HCT116 (cell line): ENCODE data around the gene ZC3H8. TPM values are rescaled to one million over a fixed set of nuclear protein-coding genes. Genes with fewer than 3 reads are reported as not detected.

Experiments
- ATAC-seq: fragments of 200-7000 bp; cut with Tn5 transposase; 2 replicates; pipeline ENCODE4 v1.9.1; 2020; ENCODE audit warnings: mild to moderate bottlenecking, moderate library complexity
- BruUV-seq: library from RNA; stranded (reverse); fragments of 400-500 nt; replicated peaks from 2 replicates; lab custom pipeline; 2021; lab: Mats Ljungman, UMichigan
- CTCF ChIA-PET: fragments of 300-600 bp; sonication (Branson Sonifier 250); formaldehyde crosslinking; loops from one replicate; lab custom pipeline; 2021; ENCODE audit warnings: antibody characterized with exemption; lab: Charles Lee
- POLR2A ChIA-PET: fragments of 300-600, 350-600 bp; sonication (Branson Sonifier 250); formaldehyde crosslinking; loops from one replicate; lab custom pipeline; 2021; ENCODE audit warnings: antibody characterized with exemption; lab: Charles Lee
- RAD21 ChIA-PET, 2 experiments: fragments of 300-600 bp; sonication (Branson Sonifier 250); formaldehyde crosslinking; loops; one replicate each; lab custom pipeline; 2023; ENCODE audit warnings: low total read pairs in 2 of 2; ENCODE audit not compliant: uncharacterized antibody in 2 of 2, unreplicated experiment in 2 of 2, low non-redundant PET in 1 of 2; lab: Charles Lee
- DNase-seq: peaks from one replicate; pipeline ENCODE4 v3.0.0-alpha.2; 2010; ENCODE audit warnings: low read depth, low spot score
- H2AFZ ChIP-seq: fragments of 200-600 bp; shearing (Covaris generic), sonication (generic); 2 replicates; pipeline ENCODE4 v1.6.1; 2017; ENCODE audit warnings: low read depth, mixed run types, mixed read lengths, antibody characterized with exemption, low read length; ENCODE audit not compliant: poor library complexity, severe bottlenecking
- H3K27ac ChIP-seq: 2 replicates; pipeline ENCODE4 v1.5.1; 2012; ENCODE audit warnings: low read depth, low read length
- H3K27me3 ChIP-seq: fragments of 200-600 bp; sonication (generic); 2 replicates; pipeline ENCODE4 v1.6.1; 2016; ENCODE audit warnings: mixed run types, low read length, mixed read lengths; ENCODE audit not compliant: insufficient read depth
- H3K36me3 ChIP-seq, 2 experiments: fragments of 200-500 bp in 1 of 2; fragments of 200-600 bp in 1 of 2; sonication (Bioruptor generic) in 1 of 2; sonication (generic) in 1 of 2; 2 replicates each; pipeline versions ENCODE4 v1.5.1 to v1.6.1; 2014 to 2016; ENCODE audit warnings: low read length in 2 of 2, inconsistent platforms in 1 of 2, mixed read lengths in 1 of 2, mixed run types in 1 of 2; ENCODE audit not compliant: insufficient read depth in 2 of 2, control insufficient read depth in 1 of 2
- H3K4me1 ChIP-seq, 2 experiments: fragments of 200-600 bp in 1 of 2; sonication (generic) in 1 of 2; 2 replicates each; pipeline versions ENCODE4 v1.5.1 to v1.6.1; 2012 to 2017; ENCODE audit warnings: low read length in 2 of 2, inconsistent platforms in 1 of 2, mild to moderate bottlenecking in 1 of 2, mixed read lengths in 1 of 2, mixed run types in 1 of 2, moderate library complexity in 1 of 2; ENCODE audit not compliant: insufficient read depth in 2 of 2, control insufficient read depth in 1 of 2
- H3K4me2 ChIP-seq: fragments of 200-600 bp; sonication (generic); 2 replicates; pipeline ENCODE4 v1.6.1; 2017; ENCODE audit warnings: mixed run types, low read length, mixed read lengths
- H3K4me3 ChIP-seq, 2 experiments: fragments of 200-600 bp in 1 of 2; sonication (generic) in 1 of 2; replicated peaks in 1 of 2; 2 replicates each; pipeline ENCODE4 v1.5.1; 2011 to 2016; ENCODE audit warnings: low read length in 2 of 2, control low read depth in 1 of 2, low read depth in 1 of 2, mild to moderate bottlenecking in 1 of 2, mixed read lengths in 1 of 2, mixed run types in 1 of 2
- H3K79me2 ChIP-seq: fragments of 200-600 bp; sonication (generic); 2 replicates; pipeline ENCODE4 v1.6.1; 2017; ENCODE audit warnings: mild to moderate bottlenecking, mixed run types, low read length, moderate library complexity, mixed read lengths; ENCODE audit not compliant: insufficient read depth
- H3K9ac ChIP-seq: fragments of 200-600 bp; sonication (generic); 2 replicates; pipeline ENCODE4 v1.6.1; 2016; ENCODE audit warnings: low read length, mixed read lengths
- H3K9me2 ChIP-seq: fragments of 200-600 bp; sonication (generic), shearing (Covaris generic); 2 replicates; pipeline ENCODE4 v1.6.1; 2017; ENCODE audit warnings: mixed run types, mild to moderate bottlenecking, moderate library complexity; ENCODE audit not compliant: insufficient read depth
- H3K9me3 ChIP-seq, 2 experiments: fragments of 200-500 bp in 1 of 2; fragments of 200-600 bp in 1 of 2; sonication (Bioruptor generic) in 1 of 2; sonication (generic) in 1 of 2; 2 replicates each; pipeline ENCODE4 v1.6.1; 2014 to 2017; ENCODE audit warnings: low read length in 2 of 2, mixed read lengths in 2 of 2, inconsistent platforms in 1 of 2, low read depth in 1 of 2, mild to moderate bottlenecking in 1 of 2, mixed run types in 1 of 2, moderate library complexity in 1 of 2; ENCODE audit not compliant: control insufficient read depth in 1 of 2, insufficient read depth in 1 of 2
- H4K20me1 ChIP-seq: fragments of 200-600 bp; sonication (generic), shearing (Covaris generic); 2 replicates; pipeline ENCODE4 v1.6.1; 2017; ENCODE audit warnings: mixed run types, mild to moderate bottlenecking, moderate library complexity; ENCODE audit not compliant: insufficient read depth
- EGR1 ChIP-seq: IDR thresholded peaks from 2 replicates; pipeline ENCODE4 v1.6.1; 2012; ENCODE audit warnings: low read depth
- EZH2phosphoT487 ChIP-seq: fragments of 200-600 bp; IDR thresholded peaks from 2 replicates; pipeline ENCODE4 v1.6.1; 2018; ENCODE audit warnings: antibody characterized with exemption, borderline replicate concordance
- JUND ChIP-seq: IDR thresholded peaks from 2 replicates; pipeline ENCODE4 v1.6.1; 2012
- POLR2AphosphoS5 ChIP-seq: IDR thresholded peaks from 2 replicates; pipeline ENCODE4 v1.6.1; 2011; ENCODE audit warnings: mild to moderate bottlenecking, low read depth, low read length, moderate library complexity
- RAD21 ChIP-seq: IDR thresholded peaks from 2 replicates; pipeline ENCODE4 v1.6.1; 2012; ENCODE audit warnings: low read depth, mild to moderate bottlenecking
- SP1 ChIP-seq: IDR thresholded peaks from 2 replicates; pipeline ENCODE4 v1.6.1; 2012; ENCODE audit warnings: low read depth
- SRF ChIP-seq: IDR thresholded peaks from 2 replicates; pipeline ENCODE4 v1.6.1; 2012; ENCODE audit warnings: low read depth
- YY1 ChIP-seq: IDR thresholded peaks from 2 replicates; pipeline ENCODE4 v1.6.1; 2011; ENCODE audit warnings: low read length, low read depth, moderate library complexity, mild to moderate bottlenecking; ENCODE audit not compliant: insufficient replicate concordance; ENCODE audit errors: extremely low read depth
- ZBTB33 ChIP-seq: IDR thresholded peaks from 2 replicates; pipeline ENCODE4 v1.6.1; 2011; ENCODE audit warnings: mild to moderate bottlenecking, low read length, moderate library complexity; ENCODE audit not compliant: insufficient replicate concordance; ENCODE audit errors: extremely low read depth
- ZNF274 ChIP-seq: fragments of 200-500 bp; sonication (Bioruptor generic); IDR thresholded peaks from 2 replicates; pipeline ENCODE4 v1.6.1; 2014; ENCODE audit warnings: mild to moderate bottlenecking, low read depth, low read length, inconsistent platforms
- intact Hi-C: fragments of 100-400 bp; cut with micrococcal nuclease; formaldehyde crosslinking; loops from 2 replicates; pipeline ENCODE4 v1.10.0; 2022
- total RNA-seq: library from RNA; stranded (reverse); gene quantifications from one replicate; pipeline ENCODE4 v1.2.1, GENCODE V29; 2021; ENCODE audit not compliant: unreplicated experiment

The ZC3H8 gene
- total RNA-seq, 1 experiment from 2014 or later = 13.4 TPM

- TF ChIP-seq EZH2phosphoT487 (no peak), YY1 (peak; percentile 99)
Observed at GRCh38 chr2:112275311-112275886, 20.6 kb upstream of the ZC3H8 start, which contains the start of gene ZC3H6 (continued).

DNA sequence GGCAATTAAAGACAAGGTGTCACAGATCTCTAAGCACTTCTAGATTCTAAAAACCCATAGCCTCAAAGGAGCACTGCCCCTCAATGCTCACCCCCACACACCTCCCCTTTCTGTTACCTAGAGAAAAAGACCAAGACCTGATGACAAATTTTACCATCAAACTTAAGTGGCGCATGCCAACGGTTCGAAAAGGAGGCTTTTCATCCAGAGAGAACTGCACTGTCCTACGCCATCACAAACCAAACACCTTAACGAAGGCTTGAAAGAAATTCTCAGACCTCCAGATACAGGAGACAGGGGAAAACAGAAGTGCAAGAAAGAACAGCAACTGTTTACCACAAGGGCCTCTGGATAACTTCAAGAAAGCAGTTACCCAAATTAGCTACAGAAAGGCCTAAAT lies 18.5 kb upstream of the ZC3H8 start:
- H3K79me2 ChIP-seq = peaks cover 9% of the 10 kb centered on the region; the same call in 1 of the 2 replicates
- ChIA-PET RAD21 (no interaction called here), POLR2A (no interaction called here), CTCF (interaction anchor here (2.0 kb wide), 1 partner anchor 14 kb away, joined by 5 read pairs; no protein-coding TSS in a partner anchor)
- no peaks in the 10 kb centered on the region for H3K9me2 ChIP-seq
- TF ChIP-seq ZNF274 (no peak), POLR2AphosphoS5 (no peak), EGR1 (no peak)
- intact Hi-C loops = loop anchor here (10.0 kb wide), 1 partner anchor 389 kb away; the partner anchor contains the start of gene ANAPC1
- H3K9me3 ChIP-seq = no peaks in the 10 kb centered on the region
- H3K4me3 ChIP-seq = no peak overlapping the region
- peaks cover 5 to 12% of the 10 kb centered on the region in 2 experiments; a peak in 3 of 4 replicates for H3K4me1 ChIP-seq
- no peaks in the 10 kb centered on the region for H4K20me1 ChIP-seq
- no peak overlapping the region for H3K27ac ChIP-seq
- no peak overlapping the region for H3K9ac ChIP-seq
- BruUV-seq = no TSS peak
- H2AFZ ChIP-seq = no peak overlapping the region
- no peaks in the 10 kb centered on the region for H3K36me3 ChIP-seq
- H3K4me2 ChIP-seq = no peak overlapping the region
- ATAC-seq (no peak), DNase-seq (no peak)
- H3K27me3 ChIP-seq = no peaks in the 10 kb centered on the region

- ATAC-seq = no peak
- no peak overlapping the region for H2AFZ ChIP-seq
Observed at GRCh38 chr2:112272669-112273068, 17.8 kb upstream of the ZC3H8 start.

More at GRCh38 chr2:112272669-112273068, 17.8 kb upstream of the ZC3H8 start:
- Histone ChIP-seq H4K20me1 (no peaks in the 10 kb centered on the region), H3K9me3 (no peaks in the 10 kb centered on the region), H3K4me2 (no peak overlapping the region), H3K9me2 (no peaks in the 10 kb centered on the region), H3K4me3 (no peak overlapping the region), H3K4me1 (peaks cover 5 to 12% of the 10 kb centered on the region in 2 experiments; a peak in 3 of 4 replicates), H3K27ac (no peak overlapping the region), H3K79me2 (peaks cover 9% of the 10 kb centered on the region; the same call in 1 of the 2 replicates), H3K9ac (no peak overlapping the region), H3K27me3 (no peaks in the 10 kb centered on the region), H3K36me3 (no peaks in the 10 kb centered on the region)
- ChIA-PET POLR2A (no interaction called here), CTCF (interaction anchor here (1.3 kb wide), 1 partner anchor 13 kb away, joined by 3 read pairs; no protein-coding TSS in a partner anchor), RAD21 (no interaction called here)
- no peak for DNase-seq
- intact Hi-C loops = loop anchor here (10.0 kb wide), 1 partner anchor 388 kb away; the partner anchor contains the start of gene ANAPC1
- BruUV-seq = no TSS peak
- no peak for TF ChIP-seq RAD21
- no peak for TF ChIP-seq SRF
- TF ChIP-seq SP1 = no peak
- no peak for TF ChIP-seq YY1
- no peak for TF ChIP-seq JUND
- TF ChIP-seq ZBTB33 = no peak
